GM12891 (cell line): ENCODE results near the gene SMIM27. TPM values are rescaled to one million over a fixed set of nuclear protein-coding genes. Genes with fewer than 3 reads are reported as not detected.
"Not testable (repeated sequence)": the region's sequence is repeated elsewhere in the genome, so short reads cannot be mapped to it uniquely, and the experiment has no call there.

Experiments
- DNase-seq: peaks from one replicate; pipeline ENCODE4 v3.0.0; 2011; ENCODE audit warnings: low spot score; ENCODE audit not compliant: insufficient read length
- FAIRE-seq: peaks from 2 replicates; lab custom pipeline; 2011; peaks lifted over from hg19 to GRCh38; lab: Jason Lieb, UNC
- PAX5 ChIP-seq: IDR thresholded peaks from 2 replicates; pipeline ENCODE4 v1.6.1; 2011; ENCODE audit warnings: low read length, moderate library complexity, mild to moderate bottlenecking; ENCODE audit not compliant: insufficient read depth, severe bottlenecking
- POLR2A ChIP-seq: IDR thresholded peaks from 2 replicates; pipeline ENCODE4 v1.6.1; 2011; ENCODE audit warnings: low read depth, low read length, control low read depth
- POLR2AphosphoS5 ChIP-seq: IDR thresholded peaks from 2 replicates; pipeline ENCODE4 v1.6.1; 2011; ENCODE audit warnings: low read depth, low read length, control low read depth
- POU2F2 ChIP-seq: IDR thresholded peaks from 2 replicates; pipeline ENCODE4 v1.6.1; 2011; ENCODE audit warnings: low read depth, mild to moderate bottlenecking, control low read depth, low read length, moderate library complexity
- SPI1 ChIP-seq: IDR thresholded peaks from 2 replicates; pipeline ENCODE4 v1.6.1; 2011; ENCODE audit warnings: low read depth, low read length, control low read depth
- TAF1 ChIP-seq: IDR thresholded peaks from 2 replicates; pipeline ENCODE4 v1.6.1; 2011; ENCODE audit warnings: low read depth, low read length, control low read depth
- polyA plus RNA-seq: library from polyadenylated mRNA; unstranded; fragments of >200 nt; gene quantifications from one replicate; pipeline ENCODE4 v1.2.1, GENCODE V29; 2012; ENCODE audit warnings: low read depth, missing spikeins, inconsistent platforms; ENCODE audit not compliant: missing spikeins

The SMIM27 gene, protein sequence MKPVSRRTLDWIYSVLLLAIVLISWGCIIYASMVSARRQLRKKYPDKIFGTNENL
- polyA plus RNA-seq = 59.3 TPM

DNA sequence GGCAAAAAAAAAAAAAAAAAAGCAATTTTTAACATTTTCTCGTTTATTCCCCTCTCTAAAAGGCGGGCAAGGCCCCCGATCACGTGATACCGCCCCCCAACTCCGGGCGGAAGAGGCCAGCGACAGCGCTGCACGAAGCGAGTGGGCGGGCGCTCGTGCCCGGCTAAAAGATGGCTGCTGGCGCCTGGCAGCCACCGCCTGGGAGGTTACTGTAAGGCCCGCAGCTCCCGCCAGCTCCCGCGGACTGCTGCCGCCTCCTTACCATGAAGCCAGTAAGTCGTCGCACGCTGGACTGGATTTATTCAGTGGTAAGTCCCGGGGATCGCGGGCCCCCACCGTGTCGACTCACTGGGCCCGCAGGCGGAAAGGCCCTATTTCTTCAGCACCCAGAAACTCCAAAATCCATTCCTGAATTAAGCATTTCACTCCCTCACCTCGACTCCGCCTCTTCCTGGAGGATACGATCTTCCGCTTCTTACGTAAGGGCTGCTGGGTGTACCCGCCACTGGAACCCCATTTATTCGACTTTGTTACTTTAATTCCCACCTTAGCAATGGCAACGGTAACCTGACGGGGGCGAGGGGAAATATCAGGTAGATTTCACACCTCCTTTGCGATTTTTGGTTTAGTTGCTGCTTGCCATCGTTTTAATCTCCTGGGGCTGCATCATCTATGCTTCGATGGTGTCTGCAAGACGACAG is at the start of gene SMIM27, which contains the start of gene TOPORS:
Gene SMIM27 (plus strand): TSS at position 156 of the 701 bp plus-strand sequence. CDS start 108 bp downstream, at position 264.
Gene TOPORS (minus strand): TSS at position 415 of the 701 bp plus-strand sequence. CDS start 150 bp downstream, at position 265.
- TF ChIP-seq SPI1 (no peak), POLR2A (peak; percentile 89), PAX5 (no peak), TAF1 (peak; percentile 99), POU2F2 (peak; percentile 42; the same call in 1 of the 2 replicates), POLR2AphosphoS5 (peak; percentile 76; the same call in 1 of the 2 replicates)
- FAIRE-seq (peak; percentile 82), DNase-seq (peak; percentile 63)

DNA sequence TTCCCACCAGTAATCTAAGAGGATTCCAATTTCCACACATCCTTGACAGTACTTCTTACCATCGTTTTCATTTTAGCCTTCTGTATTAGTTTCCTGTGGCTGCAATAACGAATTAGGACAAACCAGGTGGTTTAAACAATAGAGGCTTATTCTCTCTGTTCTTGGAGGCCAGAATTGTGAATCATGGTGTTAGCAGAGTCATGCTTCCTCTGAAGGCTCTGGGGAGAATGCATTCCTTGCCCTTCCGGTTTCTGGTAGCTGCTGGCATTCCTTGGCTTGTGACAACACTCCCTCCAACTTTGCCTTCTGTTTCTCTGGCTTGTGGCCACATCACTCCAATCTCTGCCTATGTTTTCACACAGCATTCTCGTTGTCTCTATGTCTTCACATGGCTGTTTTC is 49.7 kb upstream of the SMIM27 start:
- TF ChIP-seq POLR2AphosphoS5 = no peak
- no peak for TF ChIP-seq POLR2A
- TF ChIP-seq TAF1 = no peak
- TF ChIP-seq POU2F2 = no peak
- TF ChIP-seq PAX5 = no peak
- TF ChIP-seq SPI1 = no peak
- DNase-seq (no peak), FAIRE-seq (no peak)

DNA sequence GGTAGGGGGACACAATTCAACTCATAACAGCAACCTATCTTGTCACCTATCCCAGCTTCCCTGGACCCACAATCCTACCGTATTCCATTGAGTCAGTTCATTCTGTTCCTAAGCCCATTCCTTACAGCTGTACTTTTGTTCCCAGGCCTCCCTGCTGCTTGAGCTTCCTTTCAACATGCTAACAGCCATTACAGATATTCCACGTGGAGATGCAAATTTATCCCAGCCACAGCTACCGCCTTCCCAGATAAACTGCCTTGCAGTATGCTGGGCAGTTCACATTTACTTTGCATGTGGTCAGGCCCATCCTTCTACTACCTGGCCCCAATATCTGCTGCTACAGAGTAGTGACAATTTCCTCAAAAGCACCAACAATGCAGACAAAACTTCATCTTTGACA is 49.1 kb upstream of the SMIM27 start:
- TF ChIP-seq TAF1 = no peak
- no peak for TF ChIP-seq POLR2A
- TF ChIP-seq SPI1 = no peak
- DNase-seq = no peak
- no peak for FAIRE-seq

DNA sequence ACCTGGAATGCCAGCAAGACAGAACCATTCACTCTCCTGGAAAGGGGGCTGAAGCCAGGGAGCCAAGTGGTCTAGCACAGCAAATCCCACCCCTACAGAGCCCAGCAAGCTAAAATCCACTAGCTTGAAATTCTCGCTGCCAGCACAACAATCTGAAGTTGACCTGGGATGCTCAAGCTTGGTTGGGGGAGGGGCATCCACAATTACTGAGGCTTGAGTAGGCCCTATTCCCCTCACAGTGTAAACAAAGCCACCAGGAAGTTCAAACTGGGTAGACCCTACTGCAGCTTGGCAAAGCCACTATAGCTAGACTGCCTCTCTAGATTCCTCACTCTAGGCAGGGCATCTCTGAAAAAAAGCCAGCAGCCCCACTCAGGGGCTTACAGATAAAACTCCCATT is 43.4 kb upstream of the SMIM27 start:
- no peak for TF ChIP-seq PAX5
- no peak for TF ChIP-seq POU2F2
- TF ChIP-seq POLR2A = no peak
- TF ChIP-seq POLR2AphosphoS5 = no peak
- no peak for TF ChIP-seq TAF1
- DNase-seq (no peak), FAIRE-seq (no peak)

DNA sequence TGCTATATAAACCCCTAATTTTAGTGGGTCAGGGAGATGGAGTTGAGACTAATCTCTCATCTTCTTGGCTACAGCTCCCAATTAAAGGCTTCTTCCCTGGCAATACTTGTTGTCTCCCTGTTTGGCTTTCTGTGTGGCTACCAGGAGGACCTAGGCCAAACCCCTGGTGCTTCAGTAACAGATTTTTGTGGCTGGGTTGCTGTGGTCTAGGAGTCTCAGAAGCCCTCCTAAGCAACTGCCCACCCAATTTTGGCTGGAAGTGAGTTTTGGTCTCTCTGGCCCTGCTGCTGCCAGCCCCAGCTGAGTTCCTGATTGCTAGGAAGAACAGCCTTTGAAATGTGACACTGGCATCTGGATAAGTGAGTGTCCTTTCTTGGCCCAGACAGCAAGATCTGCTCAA is 35.9 kb upstream of the SMIM27 start:
- DNase-seq (no peak), FAIRE-seq (no peak)

DNA sequence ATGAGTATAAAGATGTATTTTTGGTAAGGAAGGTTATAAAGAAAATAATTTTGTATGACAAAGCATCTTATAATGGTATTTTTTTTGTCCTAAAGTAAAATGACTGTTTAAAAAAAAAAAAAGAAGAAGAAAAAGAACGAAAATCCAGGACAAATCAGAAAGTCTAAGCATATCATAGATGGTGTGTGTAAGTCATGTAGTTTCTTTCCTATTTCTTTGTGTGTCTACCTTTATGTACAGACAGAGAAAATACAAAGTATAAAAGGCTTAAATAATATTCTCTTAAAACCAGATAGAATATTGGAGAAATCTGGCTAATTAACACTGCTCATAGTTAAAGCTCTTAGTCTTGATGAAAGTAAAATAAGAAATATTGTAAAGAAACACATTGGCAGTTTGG is 33.9 kb upstream of the SMIM27 start:
- FAIRE-seq (no peak), DNase-seq (no peak)
- TF ChIP-seq PAX5 = no peak
- TF ChIP-seq POLR2AphosphoS5 = no peak
- no peak for TF ChIP-seq TAF1
- no peak for TF ChIP-seq POLR2A
- TF ChIP-seq SPI1 = no peak
- TF ChIP-seq POU2F2 = no peak

More for the DNA sequence above, 35.9 kb upstream of the SMIM27 start:
- TF ChIP-seq SPI1 (no peak), POU2F2 (no peak), TAF1 (no peak), PAX5 (no peak), POLR2AphosphoS5 (no peak), POLR2A (no peak)

DNA sequence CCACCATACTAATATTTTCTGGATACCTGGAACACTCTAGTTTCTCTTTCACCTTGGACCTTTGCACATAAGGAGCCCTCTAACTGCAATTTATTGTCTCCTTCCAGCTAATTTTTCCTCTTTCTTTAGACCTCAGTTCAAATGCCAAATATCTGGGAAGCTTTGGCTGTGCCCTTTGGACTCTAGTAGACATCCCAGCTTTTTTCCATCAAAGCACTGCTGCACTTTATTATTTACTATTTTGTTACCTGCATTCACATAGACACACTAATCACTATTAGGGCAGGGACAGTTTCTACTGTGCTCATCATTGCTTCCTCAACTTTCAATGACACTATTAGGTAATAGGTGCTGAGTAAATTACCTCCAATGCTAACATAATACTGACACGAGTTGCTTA is 28.2 kb upstream of the SMIM27 start:
- no peak for FAIRE-seq
- no peak for DNase-seq
- TF ChIP-seq POLR2AphosphoS5 (no peak), SPI1 (no peak), POLR2A (no peak), POU2F2 (no peak)

DNA sequence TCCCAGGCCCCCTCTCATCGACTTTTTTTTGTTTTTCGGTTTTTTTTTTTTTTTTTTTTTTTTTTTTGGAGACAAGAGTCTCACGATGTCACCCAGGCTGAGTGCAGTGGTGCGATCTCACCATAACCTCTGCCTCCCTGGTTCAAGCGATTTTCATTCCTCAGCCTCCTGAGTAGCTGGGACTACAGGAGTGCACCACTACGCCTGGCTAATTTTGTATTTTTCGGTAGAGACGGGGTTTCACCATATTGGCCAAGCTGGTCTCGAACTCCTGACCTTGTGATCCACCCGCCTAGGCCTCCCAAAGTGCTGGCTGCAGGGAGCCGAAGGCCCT is 27.6 kb upstream of the SMIM27 start:
- not testable (repeated sequence) for DNase-seq, FAIRE-seq

DNA sequence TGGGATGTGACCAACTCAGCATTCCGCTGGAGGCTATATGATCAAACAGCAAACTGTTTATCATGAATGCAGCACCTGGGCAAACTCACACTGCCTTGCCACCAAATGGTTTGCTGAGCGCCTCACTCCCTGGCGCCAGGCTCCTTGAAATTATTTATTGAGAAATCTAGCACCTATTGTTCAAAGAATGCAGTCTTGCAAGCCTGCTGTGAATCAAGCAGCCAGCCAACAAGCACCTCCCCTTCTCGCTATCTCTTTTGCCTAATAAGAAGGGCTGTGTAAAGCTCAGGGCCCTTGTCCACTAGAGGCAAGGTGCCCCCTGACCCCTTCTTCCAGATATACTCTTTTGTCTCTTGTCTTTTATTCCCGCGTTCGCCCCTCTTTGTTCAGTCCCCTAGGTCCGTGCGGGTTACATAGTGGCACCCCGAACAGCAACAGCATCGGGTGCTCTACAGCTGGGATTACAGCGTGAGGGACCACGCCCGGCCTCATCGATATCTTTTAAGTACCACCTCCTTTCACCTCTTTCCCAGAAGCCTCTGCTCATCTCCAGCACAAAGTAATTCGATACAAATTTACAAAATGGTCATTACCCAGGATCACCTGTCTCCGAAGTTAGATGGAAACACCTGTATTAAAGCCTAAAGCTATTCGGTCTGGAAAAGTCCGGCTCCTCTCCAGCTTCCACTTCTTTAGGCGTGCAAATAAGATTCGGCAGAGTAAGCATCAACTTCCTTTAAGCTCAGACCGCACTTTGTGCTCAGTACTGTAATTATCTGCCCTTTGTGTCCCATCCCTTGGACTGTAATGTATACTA is 27.0 kb upstream of the SMIM27 start:
- FAIRE-seq = no peak
- DNase-seq = no peak
- TF ChIP-seq SPI1 = no peak
- TF ChIP-seq TAF1 = no peak
- TF ChIP-seq PAX5 = no peak
- TF ChIP-seq POLR2AphosphoS5 = no peak
- TF ChIP-seq POU2F2 = no peak
- TF ChIP-seq POLR2A = no peak

DNA sequence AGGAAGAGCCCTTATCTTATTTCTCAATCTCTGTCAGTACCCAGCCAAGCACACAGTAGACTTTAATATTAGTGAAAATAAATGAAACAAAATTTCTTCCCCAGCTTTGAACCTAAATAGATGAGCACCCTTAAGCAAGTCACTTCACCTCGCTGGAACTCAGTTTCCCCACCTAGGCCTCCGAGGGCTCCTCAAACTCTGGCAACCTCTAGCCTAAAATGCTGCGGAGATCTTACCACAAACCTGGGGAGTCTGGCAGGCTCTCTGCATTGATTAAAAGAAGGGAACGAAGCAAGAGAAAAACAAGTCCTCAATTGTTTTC is 26.5 kb upstream of the SMIM27 start:
- FAIRE-seq (no peak), DNase-seq (no peak)
- TF ChIP-seq TAF1 = no peak
- TF ChIP-seq POLR2A = no peak
- TF ChIP-seq POLR2AphosphoS5 = no peak
- TF ChIP-seq PAX5 = no peak
- no peak for TF ChIP-seq POU2F2
- TF ChIP-seq SPI1 = no peak
